Measurements from ENCODE around the gene MAGI2.

MAGI2 gene

GRCh38 chr7:78090616-78091015 lies 1362.9 kb downstream of the MAGI2 start:
- H3K4me3 ChIP-seq (ENCODE audit: low read depth, low read length) = no peak overlapping the region
- DNase-seq (ENCODE audit: low read depth, low spot score) = no peak
- ChIA-PET POLR2A (interaction anchor here (0.6 kb wide), 1 partner anchor 1109 kb away, joined by 3 read pairs; no protein-coding TSS in a partner anchor), CTCF (interaction anchor here (0.7 to 1.0 kb wide), 2 partner anchors 44 to 76 kb away, joined by 4 read pairs; no protein-coding TSS in a partner anchor)
- TF ChIP-seq CTCF (IDR thresholded peaks at IDR 0.05; ENCODE audit: insufficient read depth, low read length, missing control alignments) = peak; percentile 30

DNA sequence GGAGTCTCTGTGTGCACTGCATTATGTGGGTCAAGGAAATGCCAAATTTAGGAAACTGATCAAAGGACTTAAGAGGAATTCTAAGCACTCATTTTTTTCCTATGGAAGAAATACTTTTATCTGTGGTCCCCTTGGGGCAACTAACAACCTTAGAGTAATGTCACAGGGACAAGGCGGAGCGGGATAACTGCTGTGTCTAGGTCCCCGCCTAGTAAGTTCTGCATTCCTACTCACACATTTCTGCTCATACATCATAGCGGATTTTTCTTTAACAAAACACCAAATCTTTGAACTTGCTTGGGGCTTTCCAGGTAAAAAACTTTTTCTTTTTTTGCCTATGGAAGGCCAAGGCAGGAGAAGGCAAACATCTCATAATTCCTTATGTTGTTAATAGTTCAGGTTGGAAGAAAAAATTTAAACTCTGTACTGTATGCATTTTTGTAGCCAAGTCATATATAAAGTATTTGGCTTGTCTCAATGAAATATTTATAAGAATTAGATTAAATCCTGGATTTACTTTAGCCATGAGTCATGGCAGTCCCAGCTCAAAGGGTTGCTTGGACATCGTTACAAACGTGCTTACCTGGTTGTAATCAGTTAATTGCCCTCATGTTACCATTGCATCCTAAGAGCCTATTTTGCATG lies 1369.9 kb downstream of the MAGI2 start:
- CTCF ChIA-PET = no interaction called here
- no peak for DNase-seq (ENCODE audit: low read depth, low spot score)
- no peak for TF ChIP-seq CTCF (IDR thresholded peaks at IDR 0.05; ENCODE audit: insufficient read depth, low read length, missing control alignments)
- no peak overlapping the region for H3K4me3 ChIP-seq (ENCODE audit: low read depth, low read length)
- POLR2A ChIA-PET = interaction anchor here (0.7 kb wide), 1 partner anchor 17 kb away, joined by 3 read pairs; no protein-coding TSS in a partner anchor

- CTCF ChIA-PET = no interaction called here
Observed at GRCh38 chr7:78082556-78082955, 1370.9 kb downstream of the MAGI2 start.

DNA sequence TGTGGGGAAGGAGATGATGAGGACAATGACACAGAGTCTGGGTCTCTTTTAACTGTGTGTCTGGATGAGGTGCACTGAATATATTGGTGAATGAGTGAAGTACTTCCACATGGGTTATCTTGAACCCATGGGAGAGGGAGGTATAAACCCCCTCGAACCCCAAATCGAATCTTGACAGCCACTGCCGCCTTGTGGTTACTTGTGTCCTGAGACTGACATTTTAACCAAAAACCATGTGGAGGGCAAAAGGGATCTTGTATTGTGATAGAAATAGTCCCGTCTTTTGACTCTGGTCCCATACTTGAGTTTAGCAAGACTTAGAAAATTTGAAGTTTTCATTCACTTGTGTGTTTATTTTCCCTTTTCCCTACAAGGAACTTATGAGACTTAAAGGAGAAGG lies 1371.6 kb downstream of the MAGI2 start:
- CTCF ChIA-PET = no interaction called here
- no peak for DNase-seq (ENCODE audit: low read depth, low spot score)
- TF ChIP-seq CTCF (IDR thresholded peaks at IDR 0.05; ENCODE audit: insufficient read depth, low read length, missing control alignments) = no peak
- no peak overlapping the region for H3K4me3 ChIP-seq (ENCODE audit: low read depth, low read length)
- POLR2A ChIA-PET = no interaction called here

More at GRCh38 chr7:78082556-78082955, 1370.9 kb downstream of the MAGI2 start:
- no peak for TF ChIP-seq CTCF (IDR thresholded peaks at IDR 0.05; ENCODE audit: insufficient read depth, low read length, missing control alignments)
- DNase-seq (ENCODE audit: low read depth, low spot score) = no peak
- H3K4me3 ChIP-seq (ENCODE audit: low read depth, low read length) = no peak overlapping the region
- POLR2A ChIA-PET = no interaction called here

DNA sequence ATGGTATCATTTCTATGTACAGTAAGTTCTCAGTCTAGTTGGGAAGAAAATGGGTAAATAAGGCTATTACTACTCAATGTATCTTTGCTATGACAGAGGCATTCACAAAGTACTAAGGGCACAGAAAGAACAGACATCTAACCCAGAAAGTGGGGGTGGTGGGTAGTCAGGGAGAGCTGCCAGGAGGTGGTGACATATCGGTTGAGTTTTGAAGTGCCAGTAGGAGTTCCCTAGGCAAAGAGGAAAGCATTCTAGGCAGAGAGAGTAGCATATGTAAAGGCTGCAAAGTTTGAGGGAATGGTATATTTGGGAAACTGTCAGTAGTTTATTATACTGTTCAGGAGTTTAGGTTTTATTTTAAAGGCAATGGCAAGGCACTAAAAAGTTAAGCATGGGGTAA lies 1372.1 kb downstream of the MAGI2 start:
- DNase-seq (ENCODE audit: low read depth, low spot score) = no peak

DNA sequence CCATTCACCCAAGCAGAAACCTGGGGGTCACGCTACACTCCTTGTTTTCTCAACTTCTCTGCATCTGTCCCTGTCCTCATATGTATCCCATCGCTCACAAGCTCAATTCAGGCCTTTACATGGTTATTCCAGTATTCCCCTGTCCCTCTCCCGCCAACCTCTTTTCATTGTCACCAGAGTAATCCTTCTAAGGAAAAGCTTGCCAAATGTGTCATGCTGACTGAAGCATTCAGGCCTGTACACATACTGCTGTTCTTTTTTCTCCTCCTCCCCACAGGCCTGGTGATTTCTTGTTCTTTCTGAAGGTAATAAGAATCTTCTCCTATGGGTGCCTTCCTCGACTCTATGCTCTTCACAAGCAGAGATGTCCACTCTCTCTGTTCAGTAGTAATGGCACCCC lies 1372.7 kb downstream of the MAGI2 start:
- H3K4me3 ChIP-seq (ENCODE audit: low read depth, low read length) = no peak overlapping the region
- no peak for TF ChIP-seq CTCF (IDR thresholded peaks at IDR 0.05; ENCODE audit: insufficient read depth, low read length, missing control alignments)
- ChIA-PET POLR2A (no interaction called here), CTCF (no interaction called here)
- DNase-seq (ENCODE audit: low read depth, low spot score) = no peak

More for the DNA sequence above, 1372.1 kb downstream of the MAGI2 start:
- ChIA-PET POLR2A (no interaction called here), CTCF (no interaction called here)
- no peak overlapping the region for H3K4me3 ChIP-seq (ENCODE audit: low read depth, low read length)
- TF ChIP-seq CTCF (IDR thresholded peaks at IDR 0.05; ENCODE audit: insufficient read depth, low read length, missing control alignments) = no peak
